Vagina (tissue), 2 donors: ENCODE measurements around the gene GSTM2.

ENCODE experiments used
- POLR2A ChIP-seq, 2 donors: fragments of 450-650 bp; IDR thresholded peaks; one replicate each; pipeline ENCODE4 v1.6.1; 2017; ENCODE audit warnings: antibody characterized with exemption in 2 of 2, mild to moderate bottlenecking in 2 of 2, moderate library complexity in 2 of 2
- POLR2AphosphoS5 ChIP-seq, 2 donors: sonication (generic); formaldehyde crosslinking; IDR thresholded peaks; one replicate each; pipeline ENCODE4 v1.9.0; 2017; ENCODE audit warnings: antibody characterized with exemption in 2 of 2, mild to moderate bottlenecking in 2 of 2, low read depth in 1 of 2; ENCODE audit not compliant: insufficient read depth in 1 of 2
- TF ChIP-seq, protein P1 (sequence below), 3 experiments: fragments of 450-650 bp in 2 of 3; fragments of 200-600 bp in 1 of 3; sonication (generic) in 1 of 3; IDR thresholded peaks; one replicate each; pipeline ENCODE4 v1.5.1; 2017 to 2019; ENCODE audit warnings: antibody characterized with exemption in 3 of 3, mild to moderate bottlenecking in 2 of 3, moderate library complexity in 2 of 3

DNA sequence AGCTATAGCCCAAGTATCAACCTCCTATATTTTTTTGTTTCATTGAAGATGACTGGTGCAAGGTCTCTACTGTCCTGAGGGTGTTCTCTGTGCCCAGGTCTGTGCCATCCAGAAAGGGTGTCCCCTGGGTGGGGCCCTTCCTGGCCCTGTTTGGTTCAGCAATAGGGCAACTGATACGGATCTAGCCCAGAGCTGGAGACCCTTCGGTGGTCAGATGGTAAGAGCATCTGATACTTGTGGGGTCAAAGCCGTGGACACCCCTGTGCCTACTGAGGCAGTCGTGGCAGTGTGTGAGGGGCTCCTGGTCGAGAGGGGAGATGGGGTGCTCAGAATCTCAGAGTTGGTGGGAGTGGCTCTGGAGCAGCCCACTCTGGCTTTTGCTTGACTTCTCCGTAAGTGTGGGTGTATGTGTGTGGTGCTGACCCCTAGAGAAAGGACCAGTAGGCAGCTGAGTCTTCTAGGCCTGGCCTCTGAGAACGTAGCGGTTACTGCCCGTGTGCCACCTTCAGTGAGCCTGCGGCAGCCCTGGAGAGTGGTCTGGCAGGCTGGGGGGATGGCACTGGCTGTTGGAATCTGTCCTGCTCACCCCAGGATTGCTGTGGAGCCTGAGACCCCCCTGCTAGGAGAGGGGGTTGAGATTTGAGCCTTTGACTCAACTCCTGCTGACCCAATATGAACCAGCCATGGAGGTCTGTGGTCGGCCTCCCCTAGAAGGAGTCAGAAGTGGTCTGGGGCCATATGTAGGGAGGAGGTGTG is 45.5 kb upstream of the GSTM2 start:
- TF ChIP-seq POLR2AphosphoS5 (IDR thresholded peaks at IDR 0.05; ENCODE audit: insufficient read depth in 1 of 2, low read depth in 1 of 2) (no peak), POLR2A (IDR thresholded peaks at IDR 0.05) (no peak)
- TF ChIP-seq, protein P1, sequence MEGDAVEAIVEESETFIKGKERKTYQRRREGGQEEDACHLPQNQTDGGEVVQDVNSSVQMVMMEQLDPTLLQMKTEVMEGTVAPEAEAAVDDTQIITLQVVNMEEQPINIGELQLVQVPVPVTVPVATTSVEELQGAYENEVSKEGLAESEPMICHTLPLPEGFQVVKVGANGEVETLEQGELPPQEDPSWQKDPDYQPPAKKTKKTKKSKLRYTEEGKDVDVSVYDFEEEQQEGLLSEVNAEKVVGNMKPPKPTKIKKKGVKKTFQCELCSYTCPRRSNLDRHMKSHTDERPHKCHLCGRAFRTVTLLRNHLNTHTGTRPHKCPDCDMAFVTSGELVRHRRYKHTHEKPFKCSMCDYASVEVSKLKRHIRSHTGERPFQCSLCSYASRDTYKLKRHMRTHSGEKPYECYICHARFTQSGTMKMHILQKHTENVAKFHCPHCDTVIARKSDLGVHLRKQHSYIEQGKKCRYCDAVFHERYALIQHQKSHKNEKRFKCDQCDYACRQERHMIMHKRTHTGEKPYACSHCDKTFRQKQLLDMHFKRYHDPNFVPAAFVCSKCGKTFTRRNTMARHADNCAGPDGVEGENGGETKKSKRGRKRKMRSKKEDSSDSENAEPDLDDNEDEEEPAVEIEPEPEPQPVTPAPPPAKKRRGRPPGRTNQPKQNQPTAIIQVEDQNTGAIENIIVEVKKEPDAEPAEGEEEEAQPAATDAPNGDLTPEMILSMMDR (IDR thresholded peaks at IDR 0.05): no peak
